ENCODE data around the gene HTRA3. TPM values are rescaled to one million over a fixed set of nuclear protein-coding genes. Genes with fewer than 3 reads are reported as not detected.

Gene HTRA3
- total RNA-seq, 2 experiments from 2014 or later, result not detected

GRCh38 chr4:8285143-8285975 lies 15.8 kb downstream of the HTRA3 start:
- no peak overlapping the region for H3K4me2 ChIP-seq (ENCODE audit: low read length)
- no peaks in the 10 kb centered on the region for H3K79me2 ChIP-seq (ENCODE audit: insufficient read depth, low read depth, low read length)
- H4K20me1 ChIP-seq (ENCODE audit: insufficient read depth, low read length), result no peaks in the 10 kb centered on the region
- H2AFZ ChIP-seq (ENCODE audit: low read length), result no peak overlapping the region
- H3K4me1 ChIP-seq (ENCODE audit: insufficient read depth, low read length, poor library complexity, severe bottlenecking), result no peaks in the 10 kb centered on the region
- H3K9me3 ChIP-seq (ENCODE audit: low read length), result no peaks in the 10 kb centered on the region
- no peak for DNase-seq (ENCODE audit: low spot score)
- H3K27ac ChIP-seq (ENCODE audit: low read depth, low read length, poor library complexity, severe bottlenecking), result no peak overlapping the region
- intact Hi-C loops (cut with micrococcal nuclease; ENCODE audit: unreplicated experiment), result no loop called here
- BruUV-seq (replicated peaks), result no TSS peak
- TF ChIP-seq CTCF (conservative IDR thresholded peaks at IDR 0.05; ENCODE audit: low read length), result no peak
- TF ChIP-seq EZH2phosphoT487 (IDR thresholded peaks at IDR 0.05; ENCODE audit: borderline replicate concordance, low read depth, low read length), result no peak
- no peak overlapping the region for H3K4me3 ChIP-seq (ENCODE audit: low read depth, low read length, poor library complexity, severe bottlenecking)
- ChIA-PET CTCF (ENCODE audit: unreplicated experiment) (interaction anchor here (0.6 kb wide), 1 partner anchor 1593 kb away, joined by 4 read pairs; no protein-coding TSS in a partner anchor), POLR2A (no interaction called here)
- H3K36me3 ChIP-seq (ENCODE audit: insufficient read depth, low read length), result no peaks in the 10 kb centered on the region
- no peaks in the 10 kb centered on the region for H3K9me2 ChIP-seq (ENCODE audit: insufficient read depth, low read length)

- DNase-seq (ENCODE audit: low spot score), result no peak
- ChIA-PET CTCF (ENCODE audit: unreplicated experiment) (no interaction called here), POLR2A (no interaction called here)
- H3K4me3 ChIP-seq (ENCODE audit: low read depth, low read length, poor library complexity, severe bottlenecking), result no peak overlapping the region
- H3K36me3 ChIP-seq (ENCODE audit: insufficient read depth, low read length), result no peaks in the 10 kb centered on the region
- no TSS peak for BruUV-seq (replicated peaks)
- no peak overlapping the region for H3K27ac ChIP-seq (ENCODE audit: low read depth, low read length, poor library complexity, severe bottlenecking)
- H3K79me2 ChIP-seq (ENCODE audit: insufficient read depth, low read depth, low read length), result no peaks in the 10 kb centered on the region
- H4K20me1 ChIP-seq (ENCODE audit: insufficient read depth, low read length), result no peaks in the 10 kb centered on the region
- no peak overlapping the region for H2AFZ ChIP-seq (ENCODE audit: low read length)
- TF ChIP-seq EZH2phosphoT487 (IDR thresholded peaks at IDR 0.05; ENCODE audit: borderline replicate concordance, low read depth, low read length), result no peak
- no peak for TF ChIP-seq CTCF (conservative IDR thresholded peaks at IDR 0.05; ENCODE audit: low read length)
- H3K4me1 ChIP-seq (ENCODE audit: insufficient read depth, low read length, poor library complexity, severe bottlenecking), result no peaks in the 10 kb centered on the region
- no peak overlapping the region for H3K4me2 ChIP-seq (ENCODE audit: low read length)
- no peaks in the 10 kb centered on the region for H3K9me3 ChIP-seq (ENCODE audit: low read length)
- intact Hi-C loops (cut with micrococcal nuclease; ENCODE audit: unreplicated experiment), result no loop called here
- no peaks in the 10 kb centered on the region for H3K9me2 ChIP-seq (ENCODE audit: insufficient read depth, low read length)
Measured at GRCh38 chr4:8285976-8286718, 16.6 kb downstream of the HTRA3 start.
